ENCODE data around the gene GALNT12. TPM values are rescaled to one million over a fixed set of nuclear protein-coding genes. Genes with fewer than 3 reads are reported as not detected.

Gene GALNT12
- total RNA-seq, 1 experiment from 2014 or later = 31.2 TPM

- H2AFZ ChIP-seq (ENCODE audit: low read depth, low read length, poor library complexity, severe bottlenecking) = no peak overlapping the region
- ChIA-PET RAD21 (ENCODE audit: low non-redundant PET in 1 of 2, low total read pairs in 2 of 2, uncharacterized antibody in 2 of 2, unreplicated experiment in 2 of 2) (no interaction called here), CTCF (interaction anchor here (1.8 kb wide), 1 partner anchor 10 kb away, joined by 4 read pairs; no protein-coding TSS in a partner anchor), POLR2A (no interaction called here)
- H3K4me3 ChIP-seq (replicated peaks in 1 of 2; ENCODE audit: low read depth in 1 of 2, low read length in 2 of 2) = no peak overlapping the region
- TF ChIP-seq ZBTB33 (IDR thresholded peaks at IDR 0.05; ENCODE audit: extremely low read depth, insufficient replicate concordance, low read length) = no peak
- TF ChIP-seq ZNF274 (IDR thresholded peaks at IDR 0.05; ENCODE audit: low read depth, low read length) = no peak
- no peak for TF ChIP-seq RAD21 (IDR thresholded peaks at IDR 0.05; ENCODE audit: low read depth)
- no peak for TF ChIP-seq EZH2 (IDR thresholded peaks at IDR 0.05)
- no peak for TF ChIP-seq YY1 (IDR thresholded peaks at IDR 0.05; ENCODE audit: extremely low read depth, insufficient replicate concordance, low read depth, low read length)
- no peak for TF ChIP-seq EZH2phosphoT487 (IDR thresholded peaks at IDR 0.05; ENCODE audit: borderline replicate concordance)
- TF ChIP-seq ZFX (IDR thresholded peaks at IDR 0.05) = no peak
- no peak for TF ChIP-seq MAX (IDR thresholded peaks at IDR 0.05)
- TF ChIP-seq CEBPB (IDR thresholded peaks at IDR 0.05; ENCODE audit: low read depth) = no peak
- TF ChIP-seq SP1 (IDR thresholded peaks at IDR 0.05; ENCODE audit: low read depth) = no peak
- TF ChIP-seq CBX3 (IDR thresholded peaks at IDR 0.05; ENCODE audit: low read depth) = no peak
- TF ChIP-seq EGR1 (IDR thresholded peaks at IDR 0.05; ENCODE audit: low read depth) = no peak
- no peak for TF ChIP-seq REST (IDR thresholded peaks at IDR 0.05; ENCODE audit: low read depth)
- TF ChIP-seq JUND (IDR thresholded peaks at IDR 0.05) = no peak
- no peak for TF ChIP-seq POLR2A (IDR thresholded peaks at IDR 0.05; ENCODE audit: borderline replicate concordance, extremely low read depth, insufficient read depth, insufficient read length)
- no peak for TF ChIP-seq TCF7L2 (IDR thresholded peaks at IDR 0.05; ENCODE audit: borderline replicate concordance, extremely low read depth, insufficient read depth, insufficient read length)
- no peak for TF ChIP-seq ELF1 (IDR thresholded peaks at IDR 0.05; ENCODE audit: borderline replicate concordance, low read depth)
- BruUV-seq (replicated peaks) = no TSS peak
- intact Hi-C loops (cut with micrococcal nuclease) = no loop called here
- no peak overlapping the region for H3K27ac ChIP-seq (ENCODE audit: low read depth, low read length)
- ATAC-seq (no peak), DNase-seq (ENCODE audit: low read depth, low spot score) (no peak)
- peaks cover 0 to 2% of the 10 kb centered on the region in 2 experiments; a peak in 1 of 4 replicates for H3K36me3 ChIP-seq (ENCODE audit: control insufficient read depth in 1 of 2, insufficient read depth in 2 of 2, low read length in 2 of 2)
- H3K9ac ChIP-seq (ENCODE audit: low read length) = no peak overlapping the region
- H3K79me2 ChIP-seq (ENCODE audit: insufficient read depth, low read length) = no peaks in the 10 kb centered on the region
- H4K20me1 ChIP-seq (ENCODE audit: insufficient read depth) = no peaks in the 10 kb centered on the region
- H3K4me1 ChIP-seq (ENCODE audit: control insufficient read depth in 1 of 2, insufficient read depth in 2 of 2, low read length in 2 of 2) = no peaks in the 10 kb centered on the region
- no peak overlapping the region for H3K4me2 ChIP-seq (ENCODE audit: low read length)
- H3K9me3 ChIP-seq (ENCODE audit: control insufficient read depth in 1 of 2, insufficient read depth in 1 of 2, low read depth in 1 of 2, low read length in 2 of 2) = no peaks in the 10 kb centered on the region
- H3K9me2 ChIP-seq (ENCODE audit: insufficient read depth) = no peaks in the 10 kb centered on the region
- no peaks in the 10 kb centered on the region for H3K27me3 ChIP-seq (ENCODE audit: insufficient read depth, low read length)
These were observed 30.8 kb downstream of the GALNT12 start for GRCh38 chr9:98838155-98838867.
